ENCODE results near the gene ZNF573. TPM values are rescaled to one million over a fixed set of nuclear protein-coding genes. Genes with fewer than 3 reads are reported as not detected.
A peak's percentile ranks its signal among the peaks of the same experiment; 100 is the strongest.

Gene ZNF573
- total and polyA plus RNA-seq, 2 of the 13 experiments (the other 11 are each of a cell fraction or from before 2014, with no cell fraction given) = 3.1 to 9.3 TPM

DNA sequence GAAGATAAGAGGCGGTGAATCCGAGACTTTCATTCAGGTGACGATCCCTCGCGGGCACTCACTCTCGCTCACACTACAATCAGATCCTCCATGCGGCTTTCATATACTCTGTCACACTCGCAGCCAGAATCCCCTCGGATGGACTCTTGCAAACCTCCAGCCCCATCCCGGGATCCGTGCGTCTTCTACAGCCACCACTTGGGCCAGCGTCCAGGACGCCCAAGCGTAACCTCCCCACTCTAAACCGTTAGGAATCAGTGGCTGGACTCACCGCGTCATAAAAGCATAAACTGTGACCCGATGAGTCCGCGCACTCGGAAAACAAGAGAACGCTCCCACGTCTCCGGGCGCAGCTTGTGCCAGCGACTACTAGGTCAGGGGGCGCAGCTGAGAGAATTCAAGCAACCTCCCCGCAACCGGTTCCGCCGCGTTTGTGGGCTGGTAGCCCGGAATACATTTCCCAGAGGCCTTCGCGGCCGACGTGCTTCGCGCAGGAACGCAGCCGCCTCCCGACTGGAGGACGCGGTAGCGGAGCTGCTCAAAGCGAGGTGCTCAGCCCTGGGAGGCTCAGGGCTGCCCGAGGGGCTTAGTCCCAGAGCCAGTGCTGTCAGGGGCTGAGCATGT lies 87.4 kb downstream of the ZNF573 start (continued):
- TF ChIP-seq, protein P1, sequence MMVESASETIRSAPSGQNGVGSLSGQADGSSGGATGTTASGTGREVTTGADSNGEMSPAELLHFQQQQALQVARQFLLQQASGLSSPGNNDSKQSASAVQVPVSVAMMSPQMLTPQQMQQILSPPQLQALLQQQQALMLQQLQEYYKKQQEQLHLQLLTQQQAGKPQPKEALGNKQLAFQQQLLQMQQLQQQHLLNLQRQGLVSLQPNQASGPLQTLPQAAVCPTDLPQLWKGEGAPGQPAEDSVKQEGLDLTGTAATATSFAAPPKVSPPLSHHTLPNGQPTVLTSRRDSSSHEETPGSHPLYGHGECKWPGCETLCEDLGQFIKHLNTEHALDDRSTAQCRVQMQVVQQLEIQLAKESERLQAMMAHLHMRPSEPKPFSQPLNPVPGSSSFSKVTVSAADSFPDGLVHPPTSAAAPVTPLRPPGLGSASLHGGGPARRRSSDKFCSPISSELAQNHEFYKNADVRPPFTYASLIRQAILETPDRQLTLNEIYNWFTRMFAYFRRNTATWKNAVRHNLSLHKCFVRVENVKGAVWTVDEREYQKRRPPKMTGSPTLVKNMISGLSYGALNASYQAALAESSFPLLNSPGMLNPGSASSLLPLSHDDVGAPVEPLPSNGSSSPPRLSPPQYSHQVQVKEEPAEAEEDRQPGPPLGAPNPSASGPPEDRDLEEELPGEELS (CRISPR knock-in tag; IDR thresholded peaks at IDR 0.05) = peak; percentile 54; the same call in 1 of the 2 replicates
- TF ChIP-seq ZNF337 (CRISPR knock-in tag; IDR thresholded peaks at IDR 0.05; ENCODE audit: borderline replicate concordance, low read depth) (no peak), MEIS1 (CRISPR knock-in tag; IDR thresholded peaks at IDR 0.05; ENCODE audit: borderline replicate concordance) (no peak; the same call in 1 of the 2 replicates), RERE (CRISPR knock-in tag; IDR thresholded peaks at IDR 0.05; ENCODE audit: low read depth) (no peak), KLF9 (CRISPR knock-in tag; IDR thresholded peaks at IDR 0.05; ENCODE audit: low read depth) (0 out of 2 replicates have a peak, but pooled peaks have one; percentile 26), ZNF776 (CRISPR knock-in tag; IDR thresholded peaks at IDR 0.05) (no peak), ZBTB7B (CRISPR knock-in tag; IDR thresholded peaks at IDR 0.05) (peak; percentile 59; the same call in 1 of the 2 replicates), ZBTB2 (CRISPR knock-in tag; IDR thresholded peaks at IDR 0.05; ENCODE audit: low read depth) (no peak), SIN3B (IDR thresholded peaks at IDR 0.05; ENCODE audit: low read length) (no peak), ZNF350 (CRISPR knock-in tag; IDR thresholded peaks at IDR 0.05; ENCODE audit: borderline replicate concordance, low read depth) (peak; percentile 89), MXD4 (CRISPR knock-in tag; IDR thresholded peaks at IDR 0.05) (peak; percentile 66; the same call in 1 of the 2 replicates), SNAI1 (CRISPR knock-in tag; IDR thresholded peaks at IDR 0.05; ENCODE audit: borderline replicate concordance) (no peak)
- TF ChIP-seq, protein P2, sequence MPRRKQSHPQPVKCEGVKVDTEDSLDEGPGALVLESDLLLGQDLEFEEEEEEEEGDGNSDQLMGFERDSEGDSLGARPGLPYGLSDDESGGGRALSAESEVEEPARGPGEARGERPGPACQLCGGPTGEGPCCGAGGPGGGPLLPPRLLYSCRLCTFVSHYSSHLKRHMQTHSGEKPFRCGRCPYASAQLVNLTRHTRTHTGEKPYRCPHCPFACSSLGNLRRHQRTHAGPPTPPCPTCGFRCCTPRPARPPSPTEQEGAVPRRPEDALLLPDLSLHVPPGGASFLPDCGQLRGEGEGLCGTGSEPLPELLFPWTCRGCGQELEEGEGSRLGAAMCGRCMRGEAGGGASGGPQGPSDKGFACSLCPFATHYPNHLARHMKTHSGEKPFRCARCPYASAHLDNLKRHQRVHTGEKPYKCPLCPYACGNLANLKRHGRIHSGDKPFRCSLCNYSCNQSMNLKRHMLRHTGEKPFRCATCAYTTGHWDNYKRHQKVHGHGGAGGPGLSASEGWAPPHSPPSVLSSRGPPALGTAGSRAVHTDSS (CRISPR knock-in tag; conservative IDR thresholded peaks at IDR 0.05) = no peak
- TF ChIP-seq, protein P3, sequence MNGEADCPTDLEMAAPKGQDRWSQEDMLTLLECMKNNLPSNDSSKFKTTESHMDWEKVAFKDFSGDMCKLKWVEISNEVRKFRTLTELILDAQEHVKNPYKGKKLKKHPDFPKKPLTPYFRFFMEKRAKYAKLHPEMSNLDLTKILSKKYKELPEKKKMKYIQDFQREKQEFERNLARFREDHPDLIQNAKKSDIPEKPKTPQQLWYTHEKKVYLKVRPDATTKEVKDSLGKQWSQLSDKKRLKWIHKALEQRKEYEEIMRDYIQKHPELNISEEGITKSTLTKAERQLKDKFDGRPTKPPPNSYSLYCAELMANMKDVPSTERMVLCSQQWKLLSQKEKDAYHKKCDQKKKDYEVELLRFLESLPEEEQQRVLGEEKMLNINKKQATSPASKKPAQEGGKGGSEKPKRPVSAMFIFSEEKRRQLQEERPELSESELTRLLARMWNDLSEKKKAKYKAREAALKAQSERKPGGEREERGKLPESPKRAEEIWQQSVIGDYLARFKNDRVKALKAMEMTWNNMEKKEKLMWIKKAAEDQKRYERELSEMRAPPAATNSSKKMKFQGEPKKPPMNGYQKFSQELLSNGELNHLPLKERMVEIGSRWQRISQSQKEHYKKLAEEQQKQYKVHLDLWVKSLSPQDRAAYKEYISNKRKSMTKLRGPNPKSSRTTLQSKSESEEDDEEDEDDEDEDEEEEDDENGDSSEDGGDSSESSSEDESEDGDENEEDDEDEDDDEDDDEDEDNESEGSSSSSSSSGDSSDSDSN (CRISPR knock-in tag; IDR thresholded peaks at IDR 0.05) = peak; percentile 84

Data from HepG2 (cell line).